HG02798 (cell line): ENCODE measurements around the gene EDDM13.
"Not testable (repeated sequence)": the region's sequence is repeated elsewhere in the genome, so short reads cannot be mapped to it uniquely, and the experiment has no call there.

Experiments
- ATAC-seq: cut with Tn5 transposase; IDR thresholded peaks from one replicate; pipeline ENCODE4 v1.9.1; 2021; ENCODE audit warnings: mild to moderate bottlenecking; ENCODE audit not compliant: unreplicated experiment, poor library complexity

Gene EDDM13

GRCh38 chr19:56272161-56272798 lies at the start of gene EDDM13:
EDDM13 (plus strand) TSS chr19:56272748; CDS start chr19:56272835, 87 bp downstream.
- no peak for ATAC-seq

GRCh38 chr19:56222901-56223300 lies 49.6 kb upstream of the EDDM13 start:
- no peak for ATAC-seq

- no peak for ATAC-seq
Observed at GRCh38 chr19:56223481-56223880, 49.1 kb upstream of the EDDM13 start.

- ATAC-seq = no peak
Observed at GRCh38 chr19:56245121-56245740, 27.3 kb upstream of the EDDM13 start.

GRCh38 chr19:56245764-56246163 lies 26.8 kb upstream of the EDDM13 start:
- ATAC-seq = not testable (repeated sequence)

- ATAC-seq = not testable (repeated sequence)
Observed at GRCh38 chr19:56248736-56249338, 23.7 kb upstream of the EDDM13 start.

- no peak for ATAC-seq
Observed at GRCh38 chr19:56252699-56253422, 19.7 kb upstream of the EDDM13 start.

GRCh38 chr19:56253737-56254136 lies 18.8 kb upstream of the EDDM13 start:
- ATAC-seq = no peak

GRCh38 chr19:56258272-56258671 lies 14.3 kb upstream of the EDDM13 start:
- no peak for ATAC-seq

GRCh38 chr19:56261145-56261544 lies 11.4 kb upstream of the EDDM13 start:
- ATAC-seq = no peak

GRCh38 chr19:56261932-56262331 lies 10.6 kb upstream of the EDDM13 start:
- not testable (repeated sequence) for ATAC-seq

GRCh38 chr19:56263319-56263718 lies 9.2 kb upstream of the EDDM13 start:
- ATAC-seq = no peak

- no peak for ATAC-seq
Observed at GRCh38 chr19:56266051-56266450, 6.5 kb upstream of the EDDM13 start.

- no peak for ATAC-seq
Observed at GRCh38 chr19:56269348-56269747, 3.2 kb upstream of the EDDM13 start.

GRCh38 chr19:56270676-56271075 lies 1.9 kb upstream of the EDDM13 start:
- ATAC-seq = no peak

GRCh38 chr19:56271151-56271550 lies 1.4 kb upstream of the EDDM13 start:
- ATAC-seq = no peak

- no peak for ATAC-seq
Observed at GRCh38 chr19:56273563-56274117, 1.1 kb downstream of the EDDM13 start.

- ATAC-seq = no peak
Observed at GRCh38 chr19:56282809-56283208, 10.3 kb downstream of the EDDM13 start.

- ATAC-seq = no peak
Observed at GRCh38 chr19:56284746-56285145, 12.2 kb downstream of the EDDM13 start.

GRCh38 chr19:56290104-56290503 lies 17.6 kb downstream of the EDDM13 start:
- no peak for ATAC-seq

- no peak for ATAC-seq
Observed at GRCh38 chr19:56291867-56292266, 19.3 kb downstream of the EDDM13 start.
